CD8-positive, alpha-beta memory T cell (primary cell): ENCODE measurements around the gene CCM2. TPM values are rescaled to one million over a fixed set of nuclear protein-coding genes. Genes with fewer than 3 reads are reported as not detected.
A peak's percentile ranks its signal among the peaks of the same experiment; 100 is the strongest.

Experiments used
- CTCF ChIA-PET: fragments of 350-600 bp; sonication (Branson Sonifier 250); formaldehyde crosslinking; loops from one replicate; lab custom pipeline; 2021; ENCODE audit warnings: antibody characterized with exemption; lab: Charles Lee
- POLR2A ChIA-PET: fragments of 350-600 bp; sonication (Branson Sonifier 250); formaldehyde crosslinking; loops from one replicate; lab custom pipeline; 2021; ENCODE audit warnings: antibody characterized with exemption; lab: Charles Lee
- DNase-seq, 5 donors: peaks; one replicate each; pipeline versions ENCODE4 v3.0.0 to v3.0.0-alpha.2; 2020 to 2022; ENCODE audit warnings: mixed read lengths in 1 of 5
- H3K27ac ChIP-seq: one replicate; pipeline ENCODE4 v1.7.0; 2013; ENCODE audit warnings: low read depth, mild to moderate bottlenecking, low read length, moderate library complexity
- H3K27me3 ChIP-seq: 2 replicates; pipeline ENCODE4 v1.7.0; 2013; ENCODE audit warnings: low read length, mild to moderate bottlenecking; ENCODE audit not compliant: insufficient read depth, poor library complexity, severe bottlenecking
- H3K36me3 ChIP-seq: 2 replicates; pipeline ENCODE4 v1.7.0; 2013; ENCODE audit warnings: mild to moderate bottlenecking, low read length, moderate library complexity; ENCODE audit not compliant: insufficient read depth
- H3K4me1 ChIP-seq: 2 replicates; pipeline ENCODE4 v1.7.0; 2013; ENCODE audit warnings: mild to moderate bottlenecking, low read length, moderate library complexity; ENCODE audit not compliant: insufficient read depth
- H3K4me3 ChIP-seq: 2 replicates; pipeline ENCODE4 v1.7.0; 2013; ENCODE audit warnings: mild to moderate bottlenecking, low read length
- H3K9me3 ChIP-seq: 2 replicates; pipeline ENCODE4 v1.7.0; 2013; ENCODE audit warnings: mild to moderate bottlenecking, low read length
- H3K27ac Mint-ChIP-seq, 8 donors: one replicate each; pipeline ENCODE4 v1.8.0; 2020 to 2021; ENCODE audit warnings: mixed read lengths in 8 of 8, mild to moderate bottlenecking in 6 of 8, inconsistent platforms in 3 of 8, moderate library complexity in 3 of 8
- H3K27me3 Mint-ChIP-seq, 2 donors: one replicate each; pipeline ENCODE4 v1.8.0; 2020 to 2021; ENCODE audit warnings: mixed read lengths in 2 of 2, mild to moderate bottlenecking in 1 of 2, moderate library complexity in 1 of 2
- H3K36me3 Mint-ChIP-seq, 3 donors: one replicate each; pipeline ENCODE4 v1.8.0; 2020 to 2021; ENCODE audit warnings: mixed read lengths in 3 of 3, inconsistent platforms in 1 of 3, mild to moderate bottlenecking in 1 of 3
- H3K4me1 Mint-ChIP-seq, 3 donors: one replicate each; pipeline ENCODE4 v1.8.0; 2020 to 2021; ENCODE audit warnings: mixed read lengths in 3 of 3, inconsistent platforms in 1 of 3, mild to moderate bottlenecking in 1 of 3
- H3K4me3 Mint-ChIP-seq, 7 donors: one replicate each; pipeline ENCODE4 v1.8.0; 2020 to 2021; ENCODE audit warnings: mixed read lengths in 7 of 7, mild to moderate bottlenecking in 6 of 7, moderate library complexity in 4 of 7, inconsistent platforms in 2 of 7
- H3K9me3 Mint-ChIP-seq, 5 donors: one replicate each; pipeline ENCODE4 v1.8.0; 2020 to 2022; ENCODE audit warnings: mixed read lengths in 5 of 5, mild to moderate bottlenecking in 3 of 5, moderate library complexity in 2 of 5, inconsistent platforms in 1 of 5
- polyA plus RNA-seq: library from polyadenylated mRNA; unstranded; fragments of 300-500 nt; fragmentation: Illumina TruSeq; gene quantifications from one replicate; pipeline ENCODE4 v1.2.3, GENCODE V29; 2021
- total RNA-seq, 2 experiments: library from RNA; stranded (reverse); gene quantifications; one replicate each; pipeline ENCODE4 v1.2.3, GENCODE V29; 2021

The CCM2 gene
- total and polyA plus RNA-seq, 3 experiments from 2014 or later, result 70.6 to 81.1 (median 74.8) TPM

DNA sequence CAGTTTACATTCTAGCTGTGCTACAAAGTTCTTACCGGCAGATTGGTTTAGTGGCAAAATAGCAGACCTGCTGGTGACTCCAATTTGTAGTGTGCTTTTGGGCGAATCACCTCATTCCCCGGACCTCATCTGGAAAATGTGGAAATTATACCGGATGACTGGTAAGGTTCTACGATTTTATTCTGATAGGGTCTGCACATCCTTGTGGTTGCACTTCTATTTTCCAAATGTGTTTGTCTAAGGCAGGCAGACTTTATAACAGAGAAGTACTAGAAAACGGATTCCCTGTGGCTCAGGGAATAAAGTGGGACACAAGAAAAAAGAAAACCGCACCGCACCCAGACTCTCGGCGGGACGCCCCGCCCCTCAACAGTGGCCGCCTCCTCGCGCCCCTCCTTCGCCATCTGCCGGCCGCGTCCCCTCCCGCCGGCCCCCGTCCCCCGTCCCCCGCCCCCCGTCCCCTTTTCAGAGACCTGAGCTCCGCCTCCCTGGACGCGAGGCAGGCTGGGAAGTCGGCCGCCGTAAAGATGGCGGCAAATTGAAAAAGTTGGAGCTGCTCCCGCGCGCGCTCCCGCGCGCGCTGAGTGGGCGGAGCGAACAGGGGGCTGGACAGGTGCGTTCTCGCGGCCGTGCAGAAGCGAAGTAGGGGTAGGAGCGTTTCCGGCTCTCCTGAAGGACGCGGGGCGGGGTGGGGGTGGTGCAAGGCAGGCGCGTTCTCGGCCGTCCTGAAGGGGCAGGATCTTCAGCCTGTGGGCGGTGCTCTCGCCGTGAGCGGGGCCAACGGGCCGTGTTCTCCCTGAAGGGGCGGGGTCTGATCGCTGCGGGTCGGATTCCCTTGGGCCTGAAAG is 532 bp upstream of the CCM2 start:
- Histone ChIP-seq H3K27ac (peak overlapping the region; percentile 75), H3K4me3 (peak overlapping the region; percentile 67), H3K27me3 (no peaks in the 10 kb centered on the region), H3K36me3 (no peaks in the 10 kb centered on the region), H3K4me1 (peaks cover 55% of the 10 kb centered on the region), H3K9me3 (no peaks in the 10 kb centered on the region)
- H3K9me3 Mint-ChIP-seq, result no peaks in the 10 kb centered on the region
- H3K27me3 Mint-ChIP-seq, result no peaks in the 10 kb centered on the region
- H3K27ac Mint-ChIP-seq, result peak overlapping the region; percentile 93 to 97 (median 96)
- CTCF ChIA-PET, result interaction anchor here (0.9 to 9.9 kb wide), 9 partner anchors 12 to 34 kb away, joined by 3 to 117 read pairs (median 5); partner anchors contain the start of gene MYO1G
- H3K4me1 Mint-ChIP-seq, result peaks cover 46 to 61% (median 54%) of the 10 kb centered on the region in 3 donors
- H3K4me3 Mint-ChIP-seq, result peak overlapping the region; percentile 97 to 99 (median 99)
- POLR2A ChIA-PET, result interaction anchor here (0.6 to 4.3 kb wide), 17 partner anchors 9 to 426 kb away, joined by 3 to 81 read pairs (median 5); partner anchors contain the start of genes DDX56, H2AZ2 and TMED4
- DNase-seq, result peak; percentile 98 to 100 (median 99)
- peaks cover 0 to 14% (median 0%) of the 10 kb centered on the region in 3 donors for H3K36me3 Mint-ChIP-seq

DNA sequence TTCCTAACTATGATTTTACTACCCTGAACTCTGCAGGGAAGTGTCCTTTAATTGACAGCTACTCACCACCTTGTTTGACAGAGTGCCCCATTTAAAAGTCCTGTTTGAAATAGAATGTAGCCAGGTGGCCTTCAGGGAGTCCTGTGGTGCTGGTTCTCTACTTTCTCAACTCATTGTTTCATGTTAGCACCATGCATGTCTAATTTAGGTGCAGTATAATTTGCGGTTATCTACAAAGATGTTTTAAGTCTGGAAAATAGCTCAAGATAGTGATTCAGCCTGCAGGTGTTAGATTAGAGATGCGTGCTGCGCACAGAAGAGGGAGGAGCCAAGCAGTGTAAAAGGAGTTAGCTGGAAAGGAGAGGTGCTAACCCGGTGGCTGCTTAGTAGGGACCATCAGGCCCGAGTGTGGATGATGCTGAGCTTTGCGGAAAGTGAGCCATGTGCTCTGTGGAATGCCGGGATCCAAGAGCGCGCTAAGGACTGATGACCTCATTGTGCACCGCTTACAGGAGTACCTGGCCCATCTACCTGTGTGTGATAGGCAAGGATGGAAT is 1.2 kb downstream of the CCM2 start:
- POLR2A ChIA-PET, result interaction anchor here (0.6 to 4.3 kb wide), 17 partner anchors 10 to 395 kb away, joined by 3 to 81 read pairs (median 5); partner anchors contain the start of genes MYO1G, OGDH and PURB
- H3K27me3 ChIP-seq, result no peaks in the 10 kb centered on the region
- no peaks in the 10 kb centered on the region for H3K36me3 ChIP-seq
- peaks cover 37% of the 10 kb centered on the region for H3K4me1 ChIP-seq
- Mint-ChIP-seq H3K9me3 (no peaks in the 10 kb centered on the region), H3K4me3 (peak overlapping the region; percentile 89 to 99 (median 91)), H3K27me3 (no peaks in the 10 kb centered on the region), H3K4me1 (peaks cover 40 to 58% (median 50%) of the 10 kb centered on the region in 3 donors), H3K36me3 (peaks cover 0 to 16% (median 0%) of the 10 kb centered on the region in 3 donors), H3K27ac (peak overlapping the region; percentile 67 to 96 (median 94))
- peak overlapping the region; percentile 86 for H3K27ac ChIP-seq
- DNase-seq, result peak; percentile 42 to 82 (median 70)
- H3K9me3 ChIP-seq, result no peaks in the 10 kb centered on the region
- H3K4me3 ChIP-seq, result peak overlapping the region; percentile 85
- CTCF ChIA-PET, result interaction anchor here (0.9 to 9.9 kb wide), 15 partner anchors 10 to 135 kb away, joined by 3 to 117 read pairs (median 5); partner anchors contain the start of gene MYO1G

DNA sequence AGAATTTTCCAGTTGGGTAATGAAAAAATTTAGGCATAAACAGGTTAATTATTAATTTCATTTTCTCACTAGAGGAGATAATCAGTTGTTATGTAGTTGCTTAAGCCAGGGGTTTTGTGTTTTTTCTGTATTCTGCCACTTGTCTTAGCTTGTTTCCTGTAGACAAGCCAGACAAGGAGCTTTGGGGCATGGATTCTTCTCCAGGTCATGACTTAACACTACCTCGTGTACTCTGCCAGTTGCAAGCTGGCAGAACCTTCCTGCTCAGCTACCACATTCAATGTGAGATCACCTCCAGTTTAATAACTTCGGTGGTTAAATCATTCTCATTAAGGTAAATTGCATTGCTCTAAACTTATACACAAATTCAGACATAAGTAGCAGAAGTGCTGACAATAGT is 1.8 kb downstream of the CCM2 start:
- peaks cover 35% of the 10 kb centered on the region for H3K4me1 ChIP-seq
- Mint-ChIP-seq H3K4me1 (peaks cover 40 to 57% (median 49%) of the 10 kb centered on the region in 3 donors), H3K4me3 (peak overlapping the region; percentile 21 to 99 (median 91)), H3K36me3 (peaks cover 0 to 16% (median 0%) of the 10 kb centered on the region in 3 donors), H3K27ac (peak overlapping the region; percentile 67 to 96 (median 94)), H3K9me3 (no peaks in the 10 kb centered on the region), H3K27me3 (no peaks in the 10 kb centered on the region)
- POLR2A ChIA-PET, result interaction anchor here (0.6 to 4.3 kb wide), 14 partner anchors 9 to 395 kb away, joined by 3 to 81 read pairs (median 6); partner anchors contain the start of genes MYO1G, OGDH and PURB
- DNase-seq, result no peak
- H3K27me3 ChIP-seq, result no peaks in the 10 kb centered on the region
- CTCF ChIA-PET, result interaction anchor here (1.2 to 9.9 kb wide), 11 partner anchors 12 to 134 kb away, joined by 3 to 117 read pairs (median 7); partner anchors contain the start of gene MYO1G
- no peak overlapping the region for H3K4me3 ChIP-seq
- no peaks in the 10 kb centered on the region for H3K36me3 ChIP-seq
- H3K9me3 ChIP-seq, result no peaks in the 10 kb centered on the region
- H3K27ac ChIP-seq, result no peak overlapping the region

DNA sequence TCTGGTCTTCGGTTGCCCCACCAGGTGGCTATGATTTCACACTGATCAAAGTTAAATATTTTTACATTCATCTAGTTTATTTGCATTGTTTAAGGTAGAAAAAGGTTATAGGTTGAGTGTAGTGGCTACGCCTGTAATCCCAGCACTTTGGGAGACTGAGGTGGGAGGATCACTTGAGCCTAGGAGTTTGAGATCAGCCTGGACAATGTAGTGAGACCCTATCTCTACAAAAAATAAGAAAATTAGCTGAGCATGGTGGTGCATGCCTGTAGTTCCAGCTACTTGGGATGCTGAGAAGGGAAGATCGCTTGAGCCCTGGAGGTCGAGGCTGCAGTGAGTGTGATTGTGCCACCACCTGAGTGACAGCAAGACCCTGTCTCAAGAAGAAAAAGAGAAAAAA is 3.8 kb downstream of the CCM2 start:
- no peak overlapping the region for H3K4me3 ChIP-seq
- H3K9me3 ChIP-seq, result no peaks in the 10 kb centered on the region
- ChIA-PET POLR2A (no interaction called here), CTCF (interaction anchor here (3.9 to 9.9 kb wide), 2 partner anchors 25 to 28 kb away, joined by 20 to 117 read pairs; partner anchors contain the start of gene MYO1G)
- Mint-ChIP-seq H3K36me3 (peaks cover 0 to 21% (median 0%) of the 10 kb centered on the region in 3 donors), H3K27ac (peak overlapping the region in 6 of 8 donors; percentile 22 to 86 (median 72)), H3K27me3 (no peaks in the 10 kb centered on the region), H3K4me1 (peaks cover 47 to 70% (median 56%) of the 10 kb centered on the region in 3 donors), H3K9me3 (no peaks in the 10 kb centered on the region), H3K4me3 (no peak overlapping the region)
- no peaks in the 10 kb centered on the region for H3K36me3 ChIP-seq
- peaks cover 42% of the 10 kb centered on the region for H3K4me1 ChIP-seq
- H3K27ac ChIP-seq, result no peak overlapping the region
- no peak for DNase-seq
- H3K27me3 ChIP-seq, result no peaks in the 10 kb centered on the region

DNA sequence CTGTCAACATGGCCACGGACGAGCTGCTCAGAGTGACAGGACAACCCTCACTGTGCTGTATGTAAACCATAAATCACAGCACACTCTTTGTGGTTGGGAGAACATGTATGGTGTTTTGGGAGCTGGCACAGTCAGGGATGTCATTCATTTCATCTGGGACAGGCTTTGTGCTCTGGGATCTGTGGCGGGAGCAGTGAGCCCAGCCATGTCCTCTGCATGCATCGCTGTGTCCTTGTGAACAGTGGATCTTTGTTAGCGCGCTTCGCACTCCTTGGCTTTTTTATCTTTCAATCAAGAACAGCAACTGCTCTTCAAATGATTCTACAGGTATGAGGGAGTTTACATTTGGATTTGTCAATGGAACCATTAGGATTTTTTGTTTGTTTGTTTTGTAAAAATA is 7.1 kb downstream of the CCM2 start:
- Histone ChIP-seq H3K4me1 (peaks cover 22% of the 10 kb centered on the region), H3K9me3 (no peaks in the 10 kb centered on the region), H3K36me3 (no peaks in the 10 kb centered on the region), H3K27ac (no peak overlapping the region), H3K4me3 (no peak overlapping the region), H3K27me3 (no peaks in the 10 kb centered on the region)
- ChIA-PET POLR2A (interaction anchor here (0.7 kb wide), 1 partner anchor 435 kb away, joined by 6 read pairs; no protein-coding TSS in a partner anchor), CTCF (interaction anchor here (1.2 kb wide), 1 partner anchor 31 kb away, joined by 3 read pairs; no protein-coding TSS in a partner anchor)
- peak overlapping the region; percentile 7 to 83 (median 76) for H3K27ac Mint-ChIP-seq
- peaks cover 42 to 63% (median 47%) of the 10 kb centered on the region in 3 donors for H3K4me1 Mint-ChIP-seq
- peaks cover 0 to 24% (median 2%) of the 10 kb centered on the region in 3 donors for H3K36me3 Mint-ChIP-seq
- peak overlapping the region in 2 of 7 donors; percentile 13 to 30 for H3K4me3 Mint-ChIP-seq
- H3K27me3 Mint-ChIP-seq, result no peaks in the 10 kb centered on the region
- DNase-seq, result no peak
- no peaks in the 10 kb centered on the region for H3K9me3 Mint-ChIP-seq

DNA sequence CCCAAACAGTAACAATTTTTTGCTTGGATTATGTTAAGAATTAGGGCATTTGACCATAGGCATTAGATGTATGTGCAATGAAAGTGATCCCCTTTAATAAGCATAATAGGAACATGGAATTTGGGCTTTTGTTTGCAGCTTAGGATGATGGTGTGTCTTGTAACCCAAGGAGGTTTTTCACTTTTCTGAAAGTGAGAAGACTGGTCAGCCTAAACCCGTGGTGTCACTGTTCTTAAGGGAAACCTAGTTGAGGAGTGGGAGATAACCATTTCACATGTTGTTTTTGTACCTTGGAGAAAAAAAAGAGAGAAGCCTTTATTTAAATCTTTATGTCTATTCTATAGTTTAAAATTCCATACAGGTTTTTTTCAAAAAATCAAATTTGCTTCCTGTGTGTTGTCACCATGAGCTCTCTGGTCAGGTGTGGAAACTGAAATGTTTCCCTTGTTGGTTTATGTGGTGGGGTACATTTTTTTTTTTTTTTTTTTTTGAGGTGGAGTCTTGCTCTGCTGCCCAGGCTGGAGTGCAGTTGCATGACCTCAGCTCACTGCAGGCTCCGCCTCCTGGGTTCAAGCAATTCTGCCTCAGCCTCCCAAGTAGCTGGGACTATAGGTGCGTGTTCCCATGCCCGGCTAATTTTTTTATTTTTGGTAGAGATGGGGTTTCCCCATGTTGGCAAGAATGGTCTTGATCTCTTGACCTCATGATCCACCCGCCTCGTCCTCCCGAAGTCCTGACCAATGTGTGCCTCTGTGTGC is 7.7 kb downstream of the CCM2 start:
- Mint-ChIP-seq H3K4me3 (peak overlapping the region in 4 of 7 donors; percentile 15 to 59 (median 20)), H3K36me3 (peaks cover under 1 to 28% (median 3%) of the 10 kb centered on the region in 3 donors), H3K9me3 (no peaks in the 10 kb centered on the region), H3K27ac (peak overlapping the region; percentile 7 to 83 (median 74)), H3K4me1 (peaks cover 41 to 64% (median 47%) of the 10 kb centered on the region in 3 donors), H3K27me3 (no peaks in the 10 kb centered on the region)
- ChIA-PET CTCF (interaction anchor here (1.2 kb wide), 1 partner anchor 32 kb away, joined by 3 read pairs; no protein-coding TSS in a partner anchor), POLR2A (interaction anchor here (0.7 kb wide), 1 partner anchor 435 kb away, joined by 6 read pairs; no protein-coding TSS in a partner anchor)
- no peaks in the 10 kb centered on the region for H3K36me3 ChIP-seq
- H3K9me3 ChIP-seq, result no peaks in the 10 kb centered on the region
- H3K4me3 ChIP-seq, result no peak overlapping the region
- peaks cover 16% of the 10 kb centered on the region for H3K4me1 ChIP-seq
- DNase-seq, result no peak
- no peaks in the 10 kb centered on the region for H3K27me3 ChIP-seq
- no peak overlapping the region for H3K27ac ChIP-seq
